GM23338 (cell line): Measurements from ENCODE around the gene TRMT2A. TPM values are rescaled to one million over a fixed set of nuclear protein-coding genes. Genes with fewer than 3 reads are reported as not detected.

Source experiments
- ATAC-seq: fragments of 200-7000 bp; cut with Tn5 transposase; 3 replicates; pipeline ENCODE4 v1.9.1; 2020
- DNase-seq: peaks from one replicate; pipeline ENCODE4 v3.0.0-alpha.2; 2015; ENCODE audit warnings: low spot score
- H2AFZ ChIP-seq: fragments of 200-600 bp; sonication (generic); 2 replicates; pipeline ENCODE4 v1.8.0; 2016; ENCODE audit warnings: antibody characterized with exemption, mild to moderate bottlenecking, moderate library complexity
- H3F3A ChIP-seq: fragments of 200-600 bp; sonication (generic); replicated peaks from 2 replicates; pipeline ENCODE4 v1.8.0; 2017; ENCODE audit warnings: antibody characterized with exemption, mixed run types, low read depth
- H3K27ac ChIP-seq: fragments of 200-600 bp; sonication (generic); 2 replicates; pipeline ENCODE4 v1.6.1; 2016; ENCODE audit warnings: low read depth
- H3K27me3 ChIP-seq: fragments of 200-600 bp; sonication (generic); 2 replicates; pipeline ENCODE4 v1.8.0; 2016; ENCODE audit warnings: mild to moderate bottlenecking, mixed run types, moderate library complexity; ENCODE audit not compliant: insufficient read depth
- H3K36me3 ChIP-seq: fragments of 200-600 bp; sonication (generic); 2 replicates; pipeline ENCODE4 v1.8.0; 2016; ENCODE audit warnings: mild to moderate bottlenecking; ENCODE audit not compliant: insufficient read depth
- H3K4me1 ChIP-seq: fragments of 200-600 bp; sonication (generic); 2 replicates; pipeline ENCODE4 v1.8.0; 2016; ENCODE audit warnings: mild to moderate bottlenecking, moderate library complexity; ENCODE audit not compliant: insufficient read depth
- H3K4me2 ChIP-seq: fragments of 200-600 bp; sonication (generic); 2 replicates; pipeline ENCODE4 v1.7.1; 2017; ENCODE audit warnings: mixed run types
- H3K4me3 ChIP-seq: fragments of 200-600 bp; sonication (generic); 2 replicates; pipeline ENCODE4 v1.6.1; 2016; ENCODE audit warnings: mixed run types
- H3K79me2 ChIP-seq: fragments of 200-600 bp; sonication (generic); replicated peaks from 2 replicates; pipeline ENCODE4 v1.8.0; 2017; ENCODE audit warnings: mild to moderate bottlenecking; ENCODE audit not compliant: insufficient read depth
- H3K9me2 ChIP-seq: fragments of 200-600 bp; sonication (generic); 2 replicates; pipeline ENCODE4 v1.8.0; 2017; ENCODE audit not compliant: insufficient read depth
- H4K20me1 ChIP-seq: fragments of 200-600 bp; sonication (generic); replicated peaks from 2 replicates; pipeline ENCODE4 v1.8.0; 2017; ENCODE audit warnings: mild to moderate bottlenecking; ENCODE audit not compliant: insufficient read depth
- H3K27ac Mint-ChIP-seq: 2 replicates; pipeline ENCODE4 v1.8.0; 2020; ENCODE audit warnings: inconsistent platforms, mild to moderate bottlenecking, moderate library complexity, mixed read lengths
- H3K27me3 Mint-ChIP-seq: 3 replicates; pipeline ENCODE4 v1.8.0; 2022; ENCODE audit warnings: low read depth, mild to moderate bottlenecking, moderate library complexity, mixed read lengths, inconsistent platforms; ENCODE audit not compliant: insufficient read depth, poor library complexity
- H3K36me3 Mint-ChIP-seq: 3 replicates; pipeline ENCODE4 v1.8.0; 2021; ENCODE audit warnings: low read depth, mild to moderate bottlenecking, inconsistent platforms, moderate library complexity, mixed read lengths
- H3K4me1 Mint-ChIP-seq: 3 replicates; pipeline ENCODE4 v1.8.0; 2020; ENCODE audit warnings: mild to moderate bottlenecking, inconsistent platforms, mixed read lengths
- H3K4me3 Mint-ChIP-seq: 3 replicates; pipeline ENCODE4 v1.8.0; 2021; ENCODE audit warnings: moderate library complexity, mild to moderate bottlenecking, inconsistent platforms, mixed read lengths
- H3K9me3 Mint-ChIP-seq: 3 replicates; pipeline ENCODE4 v1.8.0; 2020; ENCODE audit warnings: moderate library complexity, mild to moderate bottlenecking, inconsistent platforms, mixed read lengths
- CREB1 ChIP-seq: fragments of 250-450 bp; sonication (Bioruptor Pico); IDR thresholded peaks from 2 replicates; pipeline ENCODE4 v1.5.0; 2020; ENCODE audit warnings: low read depth, mild to moderate bottlenecking, moderate library complexity
- EZH2 ChIP-seq: fragments of 200-600 bp; sonication (generic); IDR thresholded peaks from one replicate; pipeline ENCODE4 v1.8.0; 2017; ENCODE audit warnings: antibody characterized with exemption, mild to moderate bottlenecking, low read depth; ENCODE audit not compliant: unreplicated experiment
- EZH2phosphoT487 ChIP-seq: fragments of 200-600 bp; sonication (generic); IDR thresholded peaks from one replicate; pipeline ENCODE4 v1.8.1; 2018; ENCODE audit warnings: antibody characterized with exemption; ENCODE audit not compliant: unreplicated experiment
- NANOG ChIP-seq: IDR thresholded peaks from 2 replicates; pipeline ENCODE4 v1.6.1; 2016; ENCODE audit warnings: antibody characterized with exemption, borderline replicate concordance
- POLR2AphosphoS5 ChIP-seq: IDR thresholded peaks from 2 replicates; pipeline ENCODE4 v1.6.1; 2016; ENCODE audit warnings: antibody characterized with exemption, low read depth
- STAT1 ChIP-seq: IDR thresholded peaks from one replicate; pipeline ENCODE4 v1.6.1; 2016; ENCODE audit warnings: antibody characterized with exemption; ENCODE audit not compliant: unreplicated experiment
- ZNF114 ChIP-seq: fragments of 250-450 bp; sonication (Bioruptor Pico); IDR thresholded peaks from 2 replicates; pipeline ENCODE4 v1.5.0; 2020; ENCODE audit warnings: mild to moderate bottlenecking, moderate library complexity
- ZNF331 ChIP-seq: fragments of 250-450 bp; sonication (Bioruptor Pico); IDR thresholded peaks from 2 replicates; pipeline ENCODE4 v1.5.0; 2020; ENCODE audit warnings: low read depth, mild to moderate bottlenecking, moderate library complexity
- polyA plus RNA-seq: library from polyadenylated mRNA; unstranded; fragments of >200 nt; fragmentation: Nextera tagmentation; extraction: Ambion mirVana; gene quantifications from 2 replicates; pipeline ENCODE4 v1.2.1, GENCODE V29; 2016
- total RNA-seq: library from RNA; depleted of rRNA; stranded (reverse); fragments of >200 nt; shearing (Covaris generic); gene quantifications from 2 replicates; pipeline ENCODE4 v1.2.3, GENCODE V29; 2014
- TF ChIP-seq, protein P1 (sequence below): IDR thresholded peaks from one replicate; pipeline ENCODE4 v1.6.1; 2018; ENCODE audit warnings: antibody characterized with exemption; ENCODE audit not compliant: unreplicated experiment
- TF ChIP-seq, protein P2 (sequence below): fragments of 250-450 bp; sonication (Bioruptor Pico); IDR thresholded peaks from 2 replicates; pipeline ENCODE4 v1.5.0; 2020; ENCODE audit warnings: mild to moderate bottlenecking, moderate library complexity
- TF ChIP-seq, protein P3 (sequence below), 2 experiments: fragments of 200-600 bp in 1 of 2; sonication (generic) in 1 of 2; conservative IDR thresholded peaks; 2 replicates each; pipeline versions ENCODE4 v1.5.1 to v1.6.1; 2016 to 2017; ENCODE audit warnings: antibody characterized with exemption in 2 of 2, low read depth in 2 of 2, mild to moderate bottlenecking in 2 of 2, moderate library complexity in 1 of 2
- TF ChIP-seq, protein P4 (sequence below): IDR thresholded peaks from 2 replicates; pipeline ENCODE4 v1.6.1; 2016; ENCODE audit warnings: antibody characterized with exemption

TRMT2A gene
- total and polyA plus RNA-seq, 2 experiments from 2014 or later, result 41.3 to 61.3 TPM

DNA sequence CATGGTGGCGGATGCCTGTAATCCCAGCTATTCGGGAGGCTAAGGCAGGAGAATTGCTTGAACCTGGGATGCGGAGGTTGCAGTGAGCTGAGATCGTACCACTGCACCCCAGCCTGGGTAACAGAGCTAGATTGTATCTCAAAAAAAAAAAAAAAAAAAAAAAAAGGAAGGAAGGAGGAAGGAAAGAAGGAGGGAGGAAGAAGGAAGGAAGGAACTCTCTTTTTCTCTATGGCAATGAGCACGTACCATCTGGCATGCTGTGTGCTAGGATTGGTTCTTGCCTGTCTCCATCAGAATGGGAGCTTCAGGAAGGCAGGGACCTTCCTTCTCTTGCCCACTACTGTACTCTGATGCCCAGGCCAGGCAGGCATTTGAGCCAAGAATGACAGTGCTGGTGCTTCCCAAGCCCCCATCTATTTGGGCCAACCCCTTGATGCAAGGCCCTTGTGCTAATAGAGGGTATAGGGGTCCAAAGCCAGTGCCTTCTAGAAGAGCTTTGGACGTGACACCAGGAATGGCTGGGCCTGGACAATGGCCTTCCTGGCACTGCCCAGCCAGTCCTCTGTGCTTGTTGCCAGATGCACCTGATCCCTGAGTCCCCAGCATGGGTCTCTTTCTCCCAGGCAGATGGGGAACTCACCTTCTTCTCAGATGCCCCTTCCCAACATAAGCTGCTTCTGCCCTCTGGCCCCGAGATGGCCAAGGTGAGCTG is 47.5 kb downstream of the TRMT2A start:
- TF ChIP-seq NANOG (no peak), POLR2AphosphoS5 (no peak), EZH2phosphoT487 (no peak), ZNF331 (CRISPR knock-in tag) (no peak), CREB1 (no peak), STAT1 (no peak), ZNF114 (CRISPR knock-in tag) (no peak), EZH2 (no peak)
- TF ChIP-seq, protein P1, sequence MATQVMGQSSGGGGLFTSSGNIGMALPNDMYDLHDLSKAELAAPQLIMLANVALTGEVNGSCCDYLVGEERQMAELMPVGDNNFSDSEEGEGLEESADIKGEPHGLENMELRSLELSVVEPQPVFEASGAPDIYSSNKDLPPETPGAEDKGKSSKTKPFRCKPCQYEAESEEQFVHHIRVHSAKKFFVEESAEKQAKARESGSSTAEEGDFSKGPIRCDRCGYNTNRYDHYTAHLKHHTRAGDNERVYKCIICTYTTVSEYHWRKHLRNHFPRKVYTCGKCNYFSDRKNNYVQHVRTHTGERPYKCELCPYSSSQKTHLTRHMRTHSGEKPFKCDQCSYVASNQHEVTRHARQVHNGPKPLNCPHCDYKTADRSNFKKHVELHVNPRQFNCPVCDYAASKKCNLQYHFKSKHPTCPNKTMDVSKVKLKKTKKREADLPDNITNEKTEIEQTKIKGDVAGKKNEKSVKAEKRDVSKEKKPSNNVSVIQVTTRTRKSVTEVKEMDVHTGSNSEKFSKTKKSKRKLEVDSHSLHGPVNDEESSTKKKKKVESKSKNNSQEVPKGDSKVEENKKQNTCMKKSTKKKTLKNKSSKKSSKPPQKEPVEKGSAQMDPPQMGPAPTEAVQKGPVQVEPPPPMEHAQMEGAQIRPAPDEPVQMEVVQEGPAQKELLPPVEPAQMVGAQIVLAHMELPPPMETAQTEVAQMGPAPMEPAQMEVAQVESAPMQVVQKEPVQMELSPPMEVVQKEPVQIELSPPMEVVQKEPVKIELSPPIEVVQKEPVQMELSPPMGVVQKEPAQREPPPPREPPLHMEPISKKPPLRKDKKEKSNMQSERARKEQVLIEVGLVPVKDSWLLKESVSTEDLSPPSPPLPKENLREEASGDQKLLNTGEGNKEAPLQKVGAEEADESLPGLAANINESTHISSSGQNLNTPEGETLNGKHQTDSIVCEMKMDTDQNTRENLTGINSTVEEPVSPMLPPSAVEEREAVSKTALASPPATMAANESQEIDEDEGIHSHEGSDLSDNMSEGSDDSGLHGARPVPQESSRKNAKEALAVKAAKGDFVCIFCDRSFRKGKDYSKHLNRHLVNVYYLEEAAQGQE, result no peak
- TF ChIP-seq, protein P2, sequence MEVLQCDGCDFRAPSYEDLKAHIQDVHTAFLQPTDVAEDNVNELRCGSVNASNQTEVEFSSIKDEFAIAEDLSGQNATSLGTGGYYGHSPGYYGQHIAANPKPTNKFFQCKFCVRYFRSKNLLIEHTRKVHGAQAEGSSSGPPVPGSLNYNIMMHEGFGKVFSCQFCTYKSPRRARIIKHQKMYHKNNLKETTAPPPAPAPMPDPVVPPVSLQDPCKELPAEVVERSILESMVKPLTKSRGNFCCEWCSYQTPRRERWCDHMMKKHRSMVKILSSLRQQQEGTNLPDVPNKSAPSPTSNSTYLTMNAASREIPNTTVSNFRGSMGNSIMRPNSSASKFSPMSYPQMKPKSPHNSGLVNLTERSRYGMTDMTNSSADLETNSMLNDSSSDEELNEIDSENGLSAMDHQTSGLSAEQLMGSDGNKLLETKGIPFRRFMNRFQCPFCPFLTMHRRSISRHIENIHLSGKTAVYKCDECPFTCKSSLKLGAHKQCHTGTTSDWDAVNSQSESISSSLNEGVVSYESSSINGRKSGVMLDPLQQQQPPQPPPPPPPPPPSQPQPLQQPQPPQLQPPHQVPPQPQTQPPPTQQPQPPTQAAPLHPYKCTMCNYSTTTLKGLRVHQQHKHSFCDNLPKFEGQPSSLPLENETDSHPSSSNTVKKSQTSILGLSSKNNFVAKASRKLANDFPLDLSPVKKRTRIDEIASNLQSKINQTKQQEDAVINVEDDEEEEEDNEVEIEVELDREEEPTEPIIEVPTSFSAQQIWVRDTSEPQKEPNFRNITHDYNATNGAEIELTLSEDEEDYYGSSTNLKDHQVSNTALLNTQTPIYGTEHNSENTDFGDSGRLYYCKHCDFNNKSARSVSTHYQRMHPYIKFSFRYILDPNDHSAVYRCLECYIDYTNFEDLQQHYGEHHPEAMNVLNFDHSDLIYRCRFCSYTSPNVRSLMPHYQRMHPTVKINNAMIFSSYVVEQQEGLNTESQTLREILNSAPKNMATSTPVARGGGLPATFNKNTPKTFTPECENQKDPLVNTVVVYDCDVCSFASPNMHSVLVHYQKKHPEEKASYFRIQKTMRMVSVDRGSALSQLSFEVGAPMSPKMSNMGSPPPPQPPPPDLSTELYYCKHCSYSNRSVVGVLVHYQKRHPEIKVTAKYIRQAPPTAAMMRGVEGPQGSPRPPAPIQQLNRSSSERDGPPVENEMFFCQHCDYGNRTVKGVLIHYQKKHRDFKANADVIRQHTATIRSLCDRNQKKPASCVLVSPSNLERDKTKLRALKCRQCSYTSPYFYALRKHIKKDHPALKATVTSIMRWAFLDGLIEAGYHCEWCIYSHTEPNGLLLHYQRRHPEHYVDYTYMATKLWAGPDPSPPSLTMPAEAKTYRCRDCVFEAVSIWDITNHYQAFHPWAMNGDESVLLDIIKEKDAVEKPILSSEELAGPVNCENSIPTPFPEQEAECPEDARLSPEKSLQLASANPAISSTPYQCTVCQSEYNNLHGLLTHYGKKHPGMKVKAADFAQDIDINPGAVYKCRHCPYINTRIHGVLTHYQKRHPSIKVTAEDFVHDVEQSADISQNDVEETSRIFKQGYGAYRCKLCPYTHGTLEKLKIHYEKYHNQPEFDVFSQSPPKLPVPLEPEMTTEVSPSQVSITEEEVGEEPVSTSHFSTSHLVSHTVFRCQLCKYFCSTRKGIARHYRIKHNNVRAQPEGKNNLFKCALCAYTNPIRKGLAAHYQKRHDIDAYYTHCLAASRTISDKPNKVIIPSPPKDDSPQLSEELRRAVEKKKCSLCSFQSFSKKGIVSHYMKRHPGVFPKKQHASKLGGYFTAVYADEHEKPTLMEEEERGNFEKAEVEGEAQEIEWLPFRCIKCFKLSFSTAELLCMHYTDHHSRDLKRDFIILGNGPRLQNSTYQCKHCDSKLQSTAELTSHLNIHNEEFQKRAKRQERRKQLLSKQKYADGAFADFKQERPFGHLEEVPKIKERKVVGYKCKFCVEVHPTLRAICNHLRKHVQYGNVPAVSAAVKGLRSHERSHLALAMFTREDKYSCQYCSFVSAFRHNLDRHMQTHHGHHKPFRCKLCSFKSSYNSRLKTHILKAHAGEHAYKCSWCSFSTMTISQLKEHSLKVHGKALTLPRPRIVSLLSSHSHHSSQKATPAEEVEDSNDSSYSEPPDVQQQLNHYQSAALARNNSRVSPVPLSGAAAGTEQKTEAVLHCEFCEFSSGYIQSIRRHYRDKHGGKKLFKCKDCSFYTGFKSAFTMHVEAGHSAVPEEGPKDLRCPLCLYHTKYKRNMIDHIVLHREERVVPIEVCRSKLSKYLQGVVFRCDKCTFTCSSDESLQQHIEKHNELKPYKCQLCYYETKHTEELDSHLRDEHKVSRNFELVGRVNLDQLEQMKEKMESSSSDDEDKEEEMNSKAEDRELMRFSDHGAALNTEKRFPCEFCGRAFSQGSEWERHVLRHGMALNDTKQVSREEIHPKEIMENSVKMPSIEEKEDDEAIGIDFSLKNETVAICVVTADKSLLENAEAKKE (CRISPR knock-in tag), result no peak
- TF ChIP-seq, protein P3, sequence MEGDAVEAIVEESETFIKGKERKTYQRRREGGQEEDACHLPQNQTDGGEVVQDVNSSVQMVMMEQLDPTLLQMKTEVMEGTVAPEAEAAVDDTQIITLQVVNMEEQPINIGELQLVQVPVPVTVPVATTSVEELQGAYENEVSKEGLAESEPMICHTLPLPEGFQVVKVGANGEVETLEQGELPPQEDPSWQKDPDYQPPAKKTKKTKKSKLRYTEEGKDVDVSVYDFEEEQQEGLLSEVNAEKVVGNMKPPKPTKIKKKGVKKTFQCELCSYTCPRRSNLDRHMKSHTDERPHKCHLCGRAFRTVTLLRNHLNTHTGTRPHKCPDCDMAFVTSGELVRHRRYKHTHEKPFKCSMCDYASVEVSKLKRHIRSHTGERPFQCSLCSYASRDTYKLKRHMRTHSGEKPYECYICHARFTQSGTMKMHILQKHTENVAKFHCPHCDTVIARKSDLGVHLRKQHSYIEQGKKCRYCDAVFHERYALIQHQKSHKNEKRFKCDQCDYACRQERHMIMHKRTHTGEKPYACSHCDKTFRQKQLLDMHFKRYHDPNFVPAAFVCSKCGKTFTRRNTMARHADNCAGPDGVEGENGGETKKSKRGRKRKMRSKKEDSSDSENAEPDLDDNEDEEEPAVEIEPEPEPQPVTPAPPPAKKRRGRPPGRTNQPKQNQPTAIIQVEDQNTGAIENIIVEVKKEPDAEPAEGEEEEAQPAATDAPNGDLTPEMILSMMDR (conservative IDR thresholded peaks at IDR 0.05; ENCODE audit: low read depth in 2 of 2), result no peak
- TF ChIP-seq, protein P4, sequence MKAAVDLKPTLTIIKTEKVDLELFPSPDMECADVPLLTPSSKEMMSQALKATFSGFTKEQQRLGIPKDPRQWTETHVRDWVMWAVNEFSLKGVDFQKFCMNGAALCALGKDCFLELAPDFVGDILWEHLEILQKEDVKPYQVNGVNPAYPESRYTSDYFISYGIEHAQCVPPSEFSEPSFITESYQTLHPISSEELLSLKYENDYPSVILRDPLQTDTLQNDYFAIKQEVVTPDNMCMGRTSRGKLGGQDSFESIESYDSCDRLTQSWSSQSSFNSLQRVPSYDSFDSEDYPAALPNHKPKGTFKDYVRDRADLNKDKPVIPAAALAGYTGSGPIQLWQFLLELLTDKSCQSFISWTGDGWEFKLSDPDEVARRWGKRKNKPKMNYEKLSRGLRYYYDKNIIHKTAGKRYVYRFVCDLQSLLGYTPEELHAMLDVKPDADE, result no peak
- H3K4me3 Mint-ChIP-seq, result no peak overlapping the region
- no peaks in the 10 kb centered on the region for H3K9me3 Mint-ChIP-seq
- Histone ChIP-seq H3K36me3 (no peaks in the 10 kb centered on the region), H3K4me3 (no peak overlapping the region), H3K4me2 (no peak overlapping the region), H3F3A (no peaks in the 10 kb centered on the region), H2AFZ (no peak overlapping the region), H3K9me2 (no peaks in the 10 kb centered on the region), H3K79me2 (no peaks in the 10 kb centered on the region), H3K27ac (no peak overlapping the region), H4K20me1 (no peaks in the 10 kb centered on the region), H3K27me3 (no peaks in the 10 kb centered on the region), H3K4me1 (no peaks in the 10 kb centered on the region)
- no peak for DNase-seq
- H3K27ac Mint-ChIP-seq, result no peak overlapping the region
- no peaks in the 10 kb centered on the region for H3K4me1 Mint-ChIP-seq
- ATAC-seq, result no peak
- H3K27me3 Mint-ChIP-seq, result peaks cover 7% of the 10 kb centered on the region
- H3K36me3 Mint-ChIP-seq, result no peaks in the 10 kb centered on the region
